Islet of Langerhans (tissue), 1 donor: Measurements from ENCODE around the gene ABCG8.
"Not testable (repeated sequence)": the region's sequence is repeated elsewhere in the genome, so short reads cannot be mapped to it uniquely, and the experiment has no call there.

Source experiments
- FAIRE-seq: peaks from one replicate; lab custom pipeline; 2011; peaks lifted over from hg19 to GRCh38; lab: Jason Lieb, UNC

The ABCG8 gene

GRCh38 chr2:43874776-43875451 lies 36.1 kb downstream of the ABCG8 start:
- no peak for FAIRE-seq

DNA sequence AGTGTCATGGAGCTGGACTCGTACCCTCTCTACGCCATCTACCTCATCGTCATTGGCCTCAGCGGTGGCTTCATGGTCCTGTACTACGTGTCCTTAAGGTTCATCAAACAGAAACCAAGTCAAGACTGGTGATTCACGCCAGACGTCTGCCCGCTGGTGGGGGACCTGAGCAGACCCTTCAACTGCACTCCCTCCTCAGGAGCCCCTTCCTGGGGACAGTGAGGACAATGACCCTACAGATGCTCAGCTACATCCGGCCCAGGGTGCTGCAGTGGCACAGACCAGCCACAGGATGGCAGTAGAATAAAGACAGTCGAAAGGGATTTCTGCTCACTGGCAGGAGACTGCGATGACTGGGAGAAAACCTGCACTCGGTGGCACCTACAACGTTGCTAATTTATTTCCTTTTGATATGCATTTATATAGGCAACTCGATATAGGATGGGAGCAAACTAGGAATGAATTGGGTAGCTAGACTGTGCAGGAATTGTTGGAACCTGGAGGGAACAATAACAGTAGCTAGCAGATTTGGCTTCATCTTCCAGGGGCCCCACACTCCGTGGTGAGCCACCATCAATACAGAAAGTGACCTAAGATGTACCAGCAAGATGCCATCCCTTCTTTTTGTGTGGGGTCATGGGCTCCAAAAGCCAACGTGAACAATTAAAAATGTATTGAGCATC lies 39.2 kb downstream of the ABCG8 start:
- FAIRE-seq: peak; percentile 95

GRCh38 chr2:43879261-43879660 lies 40.5 kb downstream of the ABCG8 start:
- no peak for FAIRE-seq

DNA sequence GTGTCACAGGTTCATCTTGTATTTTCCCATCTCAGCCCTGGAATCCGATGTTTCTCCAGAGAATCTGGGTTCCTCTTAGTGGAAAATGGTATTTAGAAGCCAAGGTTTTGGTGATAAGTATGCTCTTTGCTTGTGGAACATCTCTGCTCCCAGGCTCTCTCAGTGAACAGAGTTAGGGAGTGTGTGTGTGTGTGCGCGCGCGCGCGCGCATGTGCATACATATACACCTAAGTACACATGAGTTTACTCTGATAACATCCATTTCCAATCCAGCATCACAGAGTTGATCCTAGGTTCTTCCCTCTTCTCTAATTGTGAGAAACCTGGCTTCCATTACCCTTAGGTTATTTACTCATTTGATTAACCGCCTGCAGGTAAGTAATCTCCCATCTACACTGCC lies 41.7 kb downstream of the ABCG8 start:
- no peak for FAIRE-seq

GRCh38 chr2:43880952-43881351 lies 42.2 kb downstream of the ABCG8 start:
- no peak for FAIRE-seq

DNA sequence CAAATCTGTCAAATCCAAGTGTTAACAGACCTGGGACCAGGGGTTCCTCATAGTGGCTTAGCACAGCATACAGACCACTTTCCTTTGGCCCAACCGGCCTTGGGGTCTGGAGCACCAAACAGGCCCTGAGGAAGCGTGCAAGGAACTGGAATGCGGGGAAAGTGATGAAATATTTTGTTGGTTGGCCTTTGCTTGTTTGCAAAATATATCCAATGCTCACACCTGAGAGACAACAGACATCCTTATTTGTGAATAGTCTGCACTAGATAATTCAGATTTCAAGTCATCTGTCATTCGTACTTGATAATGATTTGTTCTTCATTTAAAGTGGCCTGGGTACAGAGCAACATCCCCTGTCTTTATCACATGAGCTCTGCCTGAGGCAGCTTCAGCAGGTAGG lies 43.5 kb downstream of the ABCG8 start:
- no peak for FAIRE-seq

DNA sequence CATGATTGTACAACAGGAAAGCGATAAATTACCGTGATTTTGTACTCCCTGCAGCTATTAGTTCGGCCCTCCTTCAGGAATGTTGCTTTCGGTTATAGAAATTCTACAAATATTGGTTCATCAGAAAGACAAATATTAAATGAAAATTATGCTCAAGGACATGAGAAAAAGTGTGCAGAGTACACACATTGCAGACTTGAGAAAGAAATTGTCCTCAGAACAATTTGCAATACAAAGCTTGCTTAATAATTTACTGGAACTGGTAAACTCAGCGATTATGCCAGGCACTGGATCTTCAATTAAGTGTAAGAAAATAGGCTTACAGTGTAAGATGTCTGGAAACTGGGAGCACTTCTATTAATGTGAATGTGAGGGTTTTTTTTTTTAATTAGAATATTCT lies 45.9 kb downstream of the ABCG8 start:
- FAIRE-seq: peak; percentile 56

DNA sequence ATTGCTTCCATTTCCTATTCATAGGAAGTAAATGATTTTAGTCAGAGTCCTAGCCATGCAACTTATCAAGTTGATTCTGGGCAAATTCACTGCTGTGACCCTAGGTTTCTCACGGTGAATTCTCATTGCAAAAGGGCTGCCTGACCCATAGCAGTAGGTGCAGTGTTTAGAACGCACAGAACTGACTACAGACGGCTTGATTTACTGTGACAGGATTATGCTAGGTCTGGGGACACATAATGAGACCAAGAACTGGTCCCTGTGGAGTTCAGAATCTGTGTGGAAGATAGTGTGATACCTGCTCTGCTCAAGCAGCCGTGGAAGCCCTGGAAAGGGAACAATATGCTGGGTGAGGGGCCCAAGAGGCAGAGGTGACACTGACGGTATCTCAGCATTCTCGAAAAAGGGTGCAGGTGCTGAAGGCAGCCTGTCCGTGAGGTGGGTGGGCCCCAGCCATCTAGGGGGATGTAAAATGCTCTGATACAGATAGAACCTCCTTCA lies 46.4 kb downstream of the ABCG8 start:
- FAIRE-seq: no peak

GRCh38 chr2:43887176-43887575 lies 48.4 kb downstream of the ABCG8 start:
- no peak for FAIRE-seq

DNA sequence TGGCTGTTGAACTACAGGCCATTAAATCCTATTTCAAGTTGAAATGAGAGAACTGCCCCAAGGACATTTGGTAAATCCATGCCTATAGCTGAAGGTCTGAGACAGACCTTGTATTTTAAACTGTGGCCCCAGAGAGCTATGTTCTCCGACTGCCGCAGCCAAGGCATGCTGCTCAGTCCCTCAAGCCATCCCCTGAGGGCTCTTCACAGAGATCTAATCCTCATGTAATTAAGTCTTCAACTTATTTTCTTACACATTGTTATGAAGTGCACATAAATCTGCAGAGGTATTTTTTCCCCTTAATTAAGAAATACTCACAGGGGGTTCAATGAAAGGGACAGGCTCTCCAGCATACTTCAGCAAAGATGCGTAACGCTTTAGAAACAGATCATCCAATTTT lies 50.6 kb downstream of the ABCG8 start:
- FAIRE-seq: no peak

GRCh38 chr2:43890855-43891254 lies 52.1 kb downstream of the ABCG8 start:
- FAIRE-seq: no peak

- no peak for FAIRE-seq
Observed at GRCh38 chr2:43894743-43895142, 56.0 kb downstream of the ABCG8 start.

GRCh38 chr2:43896906-43897305 lies 58.1 kb downstream of the ABCG8 start:
- FAIRE-seq: no peak

DNA sequence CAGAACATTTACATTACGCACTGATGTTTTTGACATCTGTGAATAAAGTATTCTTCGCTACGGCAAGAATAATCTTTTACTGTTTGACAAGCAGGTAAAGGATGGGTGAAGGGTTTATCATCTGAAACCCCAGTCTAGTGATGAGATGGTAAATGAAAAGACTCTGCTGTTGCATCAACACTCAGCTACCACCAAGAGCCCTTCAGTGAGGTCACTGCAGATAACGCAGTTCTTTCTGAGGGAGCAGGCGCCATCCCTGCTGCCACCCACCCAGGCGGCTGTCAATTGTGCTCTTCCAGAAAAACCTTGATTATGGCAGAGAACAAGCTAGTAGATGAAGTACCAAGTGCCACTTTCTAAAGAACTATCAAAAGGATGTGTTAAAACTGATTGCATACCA lies 58.7 kb downstream of the ABCG8 start:
- FAIRE-seq: no peak

GRCh38 chr2:43898134-43898837 lies 59.5 kb downstream of the ABCG8 start:
- FAIRE-seq: peak; percentile 91

DNA sequence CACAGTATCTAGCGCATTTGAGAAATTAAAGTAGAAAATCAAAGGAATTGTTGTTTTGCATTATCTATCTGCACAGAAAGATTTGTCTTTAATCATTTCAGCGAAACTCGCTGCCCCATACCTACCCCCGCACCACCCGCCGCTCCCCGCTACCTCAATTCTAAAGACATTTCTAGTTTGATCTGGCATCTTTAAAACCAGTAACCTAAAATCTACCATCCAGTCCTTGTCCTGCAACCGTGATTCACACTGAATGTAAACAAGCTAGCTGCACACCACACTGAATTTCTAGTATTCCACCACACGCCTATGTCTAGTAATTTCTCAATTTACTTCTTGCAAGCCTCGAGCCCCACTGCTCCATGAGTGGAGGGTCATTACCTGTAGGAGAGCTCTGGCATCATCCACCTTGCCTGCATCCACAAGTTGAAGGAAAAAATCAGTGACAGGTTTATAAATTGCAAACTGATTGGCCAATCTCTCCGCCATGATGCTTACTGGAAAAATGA lies 60.1 kb downstream of the ABCG8 start:
- no peak for FAIRE-seq

DNA sequence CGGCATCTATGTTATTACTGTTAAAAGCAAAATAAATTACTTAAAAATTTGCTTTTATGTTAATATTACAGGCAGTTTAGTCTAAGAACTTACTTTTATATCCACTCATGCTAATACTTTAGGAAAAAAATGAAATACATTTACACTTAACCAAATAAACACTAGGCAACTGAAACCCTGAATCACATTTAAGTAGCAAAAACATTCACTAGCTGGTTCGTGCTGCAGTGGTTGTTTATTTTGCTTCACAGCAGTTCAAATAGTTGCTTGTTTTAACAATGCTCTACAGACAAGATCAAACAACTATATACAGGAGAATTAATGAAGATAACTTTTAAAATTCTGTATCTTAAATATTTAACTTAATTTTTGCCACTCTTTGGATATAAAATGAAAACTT lies 60.8 kb downstream of the ABCG8 start:
- no peak for FAIRE-seq

- no peak for FAIRE-seq
Observed at GRCh38 chr2:43905371-43905803, 66.6 kb downstream of the ABCG8 start.

DNA sequence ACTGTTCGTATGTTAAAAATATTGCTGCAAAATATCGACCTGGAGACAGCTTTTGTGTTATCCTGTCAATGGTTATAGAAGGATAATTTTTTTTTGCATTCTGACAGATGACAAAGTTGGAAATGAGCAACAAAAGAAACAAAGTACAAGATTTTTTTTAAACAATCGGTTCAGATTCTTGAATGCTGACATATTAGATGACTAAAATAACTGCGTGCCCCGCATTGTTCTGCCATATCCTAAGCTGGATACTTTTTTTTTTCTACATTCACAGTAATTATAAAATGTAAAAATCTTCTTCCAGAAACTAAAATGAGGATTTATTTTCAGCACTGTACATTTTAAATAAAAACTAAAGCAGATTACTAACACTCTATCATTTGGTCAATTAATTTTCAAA lies 67.1 kb downstream of the ABCG8 start:
- no peak for FAIRE-seq

GRCh38 chr2:43906448-43907109 lies 67.8 kb downstream of the ABCG8 start:
- no peak for FAIRE-seq

DNA sequence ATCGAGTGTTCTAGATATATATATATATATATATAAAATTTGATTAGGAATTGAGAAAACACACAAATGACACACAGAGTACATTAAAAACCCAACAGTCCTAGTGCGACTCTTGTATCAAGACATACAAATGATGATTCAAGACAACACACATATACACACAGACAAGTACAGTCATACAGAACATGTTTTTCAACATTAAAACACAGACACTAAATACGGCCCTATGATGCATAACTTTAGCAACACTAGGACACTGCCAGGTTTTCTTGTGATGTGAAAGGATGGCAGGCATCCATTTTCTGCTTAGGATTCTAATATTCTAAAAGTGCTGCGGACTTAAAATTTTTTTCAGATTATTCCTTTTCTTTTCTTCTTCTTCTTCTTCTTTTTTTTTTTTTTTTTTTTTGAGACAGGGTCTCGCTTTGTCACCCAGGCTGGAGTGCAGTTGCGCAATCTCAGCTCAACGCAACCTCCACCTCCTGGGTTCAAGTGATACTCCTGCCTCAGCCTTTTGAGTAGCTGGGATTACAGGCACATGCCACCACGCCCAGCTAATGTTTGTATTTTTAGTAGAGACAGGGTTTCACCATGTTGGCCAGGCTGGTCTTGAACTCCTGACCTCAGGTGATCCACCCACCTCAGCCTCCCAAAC lies 72.5 kb downstream of the ABCG8 start:
- not testable (repeated sequence) for FAIRE-seq

DNA sequence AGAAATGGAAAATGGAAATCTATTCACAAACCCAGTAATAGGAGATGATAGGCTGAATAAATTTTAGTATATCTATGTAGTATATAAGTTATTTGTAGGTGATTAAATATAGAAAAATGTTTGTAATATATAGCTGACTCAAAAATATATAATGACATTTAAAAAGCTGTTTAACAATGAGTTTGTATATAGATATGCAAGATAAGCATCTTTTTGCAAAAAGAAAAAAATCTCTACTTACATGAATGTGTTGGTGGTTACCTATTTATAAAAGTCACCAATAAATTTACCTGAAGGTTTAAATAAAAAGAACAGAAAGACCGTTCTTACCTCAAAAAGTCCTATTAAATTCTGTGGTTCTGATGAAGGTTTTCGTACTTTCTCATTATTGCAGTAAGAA lies 85.7 kb downstream of the ABCG8 start:
- FAIRE-seq: no peak
